Neutrophil (primary cell): ENCODE measurements around the gene GNA12.

Experiments used
- H3K27ac ChIP-seq: fragments of 200-600 bp; sonication (generic); 2 replicates; pipeline ENCODE4 v1.5.1; 2016; ENCODE audit warnings: mild to moderate bottlenecking, moderate library complexity
- H3K27me3 ChIP-seq: fragments of 200-600 bp; sonication (generic); 2 replicates; pipeline ENCODE4 v1.6.0; 2016; ENCODE audit warnings: mild to moderate bottlenecking
- H3K36me3 ChIP-seq: fragments of 200-600 bp; sonication (generic); 2 replicates; pipeline ENCODE4 v1.5.1; 2017
- H3K4me1 ChIP-seq, 2 experiments: fragments of 200-600 bp in 1 of 2; sonication (generic) in 1 of 2; 1 replicate in 1 of 2; 2 replicates in 1 of 2; pipeline versions ENCODE4 v1.5.1 to v1.6.1; 2013 to 2016; ENCODE audit warnings: low read depth in 1 of 2, low read length in 1 of 2, mild to moderate bottlenecking in 1 of 2, moderate library complexity in 1 of 2; ENCODE audit not compliant: control insufficient read depth in 1 of 2, insufficient read depth in 1 of 2
- H3K4me3 ChIP-seq, 2 experiments: fragments of 200-600 bp in 1 of 2; sonication (generic) in 1 of 2; 1 replicate in 1 of 2; 2 replicates in 1 of 2; pipeline ENCODE4 v1.5.1; 2013 to 2016; ENCODE audit warnings: low read depth in 1 of 2, low read length in 1 of 2, mild to moderate bottlenecking in 1 of 2, moderate library complexity in 1 of 2
- H3K9me3 ChIP-seq: fragments of 200-600 bp; sonication (generic); 2 replicates; pipeline ENCODE4 v1.5.1; 2016
- TF ChIP-seq, protein P1 (sequence below): fragments of 200-600 bp; sonication (generic); IDR thresholded peaks from 2 replicates; pipeline ENCODE4 v1.5.1; 2016; ENCODE audit warnings: antibody characterized with exemption

GNA12 gene

DNA sequence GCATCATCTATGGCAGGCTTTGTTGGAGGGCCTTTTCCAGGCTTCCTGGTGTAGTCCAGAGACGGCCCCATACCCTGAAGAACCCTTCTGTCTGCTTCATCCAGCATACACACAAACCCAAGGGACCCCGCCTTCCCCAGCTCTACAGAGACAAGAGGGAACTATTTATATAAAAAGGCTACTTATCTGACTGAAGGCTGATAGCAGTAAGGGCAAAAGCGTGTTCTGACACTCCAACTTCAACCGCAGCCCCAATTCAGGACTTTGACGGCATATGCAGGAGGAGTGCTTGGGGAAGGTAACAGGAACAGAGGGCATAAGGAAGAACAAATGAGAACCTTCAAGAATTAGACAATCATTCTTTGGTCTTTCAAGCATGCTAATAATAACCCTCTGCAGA lies 21.0 kb downstream of the GNA12 start:
- no peak overlapping the region for H3K4me3 ChIP-seq
- peaks cover 4 to 13% of the 10 kb centered on the region in 2 experiments for H3K4me1 ChIP-seq
- H3K9me3 ChIP-seq: no peaks in the 10 kb centered on the region
- no peaks in the 10 kb centered on the region for H3K36me3 ChIP-seq
- H3K27me3 ChIP-seq: no peaks in the 10 kb centered on the region
- TF ChIP-seq, protein P1, sequence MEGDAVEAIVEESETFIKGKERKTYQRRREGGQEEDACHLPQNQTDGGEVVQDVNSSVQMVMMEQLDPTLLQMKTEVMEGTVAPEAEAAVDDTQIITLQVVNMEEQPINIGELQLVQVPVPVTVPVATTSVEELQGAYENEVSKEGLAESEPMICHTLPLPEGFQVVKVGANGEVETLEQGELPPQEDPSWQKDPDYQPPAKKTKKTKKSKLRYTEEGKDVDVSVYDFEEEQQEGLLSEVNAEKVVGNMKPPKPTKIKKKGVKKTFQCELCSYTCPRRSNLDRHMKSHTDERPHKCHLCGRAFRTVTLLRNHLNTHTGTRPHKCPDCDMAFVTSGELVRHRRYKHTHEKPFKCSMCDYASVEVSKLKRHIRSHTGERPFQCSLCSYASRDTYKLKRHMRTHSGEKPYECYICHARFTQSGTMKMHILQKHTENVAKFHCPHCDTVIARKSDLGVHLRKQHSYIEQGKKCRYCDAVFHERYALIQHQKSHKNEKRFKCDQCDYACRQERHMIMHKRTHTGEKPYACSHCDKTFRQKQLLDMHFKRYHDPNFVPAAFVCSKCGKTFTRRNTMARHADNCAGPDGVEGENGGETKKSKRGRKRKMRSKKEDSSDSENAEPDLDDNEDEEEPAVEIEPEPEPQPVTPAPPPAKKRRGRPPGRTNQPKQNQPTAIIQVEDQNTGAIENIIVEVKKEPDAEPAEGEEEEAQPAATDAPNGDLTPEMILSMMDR: no peak
- H3K27ac ChIP-seq: no peak overlapping the region

DNA sequence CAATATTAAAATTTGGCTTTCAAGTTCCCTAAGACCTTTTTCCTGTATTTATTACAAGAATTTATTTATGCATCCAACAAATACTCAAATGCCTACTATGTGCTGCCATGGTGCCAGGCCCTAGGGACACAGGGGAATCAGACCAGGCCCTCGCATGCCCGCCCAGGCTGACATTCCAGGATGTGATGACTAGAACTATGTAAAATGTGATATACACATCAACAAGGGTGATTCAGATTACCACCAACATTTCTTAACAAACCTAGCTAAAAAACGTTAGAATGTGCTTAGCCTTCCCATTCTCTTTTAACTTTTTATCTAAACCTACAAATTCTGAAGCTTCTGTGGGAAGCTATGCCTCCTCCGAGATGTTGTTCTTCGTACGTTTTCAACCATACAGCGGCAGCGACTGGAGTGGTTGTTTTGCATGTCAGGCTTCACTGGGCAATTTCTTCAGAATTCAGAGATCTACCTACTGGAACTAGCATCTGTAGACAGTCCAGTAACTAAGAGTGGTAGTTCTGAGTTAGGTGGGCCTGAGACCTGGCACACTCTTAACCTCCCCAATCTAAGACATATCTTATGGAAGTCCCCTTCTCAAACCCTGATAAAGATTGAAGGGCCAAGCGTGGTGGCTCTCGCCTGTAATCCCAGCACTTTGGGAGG lies 22.1 kb downstream of the GNA12 start:
- no peaks in the 10 kb centered on the region for H3K27me3 ChIP-seq
- TF ChIP-seq, protein P1: no peak
- no peaks in the 10 kb centered on the region for H3K36me3 ChIP-seq
- H3K9me3 ChIP-seq: no peaks in the 10 kb centered on the region
- H3K4me1 ChIP-seq: peaks cover 4 to 13% of the 10 kb centered on the region in 2 experiments
- no peak overlapping the region for H3K27ac ChIP-seq
- no peak overlapping the region for H3K4me3 ChIP-seq

DNA sequence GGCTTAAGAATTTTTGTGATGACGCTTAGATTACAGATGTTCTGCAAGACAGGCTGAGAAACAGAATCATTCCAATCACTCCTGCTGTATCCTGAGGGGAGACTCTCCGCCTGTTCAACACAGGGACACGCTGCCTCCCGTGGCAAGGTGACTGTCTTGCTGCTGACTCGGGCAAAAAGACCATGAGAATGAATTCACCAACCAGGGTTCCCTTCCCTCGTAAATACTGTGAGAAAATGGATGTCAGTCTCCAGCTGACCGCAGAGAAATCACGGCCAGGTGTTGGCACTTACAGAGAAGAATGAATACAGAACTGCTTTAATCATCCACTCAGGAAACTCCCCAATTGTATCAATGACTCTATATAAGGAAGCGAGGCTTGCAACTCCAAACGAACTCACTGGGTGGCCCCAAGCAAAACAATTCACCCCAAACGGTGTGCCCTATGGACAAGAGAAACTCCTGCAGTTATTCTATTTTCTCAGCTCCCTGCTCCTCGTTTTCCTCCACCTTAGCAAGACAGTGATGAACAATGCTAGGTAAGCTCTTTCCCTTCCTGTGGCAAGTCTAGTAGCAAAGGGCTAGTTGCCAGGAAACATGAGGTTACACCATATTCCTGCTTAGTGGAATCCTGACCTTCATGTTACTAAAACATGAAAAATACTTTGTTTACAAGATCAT lies 22.8 kb downstream of the GNA12 start:
- H3K27ac ChIP-seq: no peak overlapping the region
- no peaks in the 10 kb centered on the region for H3K9me3 ChIP-seq
- TF ChIP-seq, protein P1: no peak
- no peaks in the 10 kb centered on the region for H3K36me3 ChIP-seq
- H3K4me1 ChIP-seq: peaks cover 0 to 13% of the 10 kb centered on the region in 2 experiments
- no peak overlapping the region for H3K4me3 ChIP-seq
- H3K27me3 ChIP-seq: no peaks in the 10 kb centered on the region

DNA sequence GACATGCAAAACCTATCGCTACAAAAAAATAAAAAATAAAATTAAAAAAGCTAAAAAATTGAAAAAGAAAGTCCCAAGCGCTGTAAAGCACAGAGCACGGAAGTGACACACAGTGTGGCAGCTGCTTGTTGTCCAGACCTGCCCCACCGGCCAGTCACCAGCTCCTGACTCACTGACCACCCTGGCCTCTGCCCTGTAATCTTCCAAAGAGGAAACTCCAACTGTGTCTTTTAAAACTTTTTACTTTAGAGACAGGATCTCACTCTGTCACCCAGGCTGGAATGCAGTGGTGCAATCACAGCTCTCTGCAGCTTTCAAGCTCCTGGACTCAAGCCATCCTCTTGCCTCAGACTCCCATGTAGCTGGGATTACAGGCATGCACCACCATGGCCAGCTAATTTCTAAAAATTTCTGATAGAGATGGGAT lies 23.6 kb downstream of the GNA12 start:
- H3K27ac ChIP-seq: no peak overlapping the region
- no peaks in the 10 kb centered on the region for H3K9me3 ChIP-seq
- H3K4me1 ChIP-seq: peaks cover 0 to 7% of the 10 kb centered on the region in 2 experiments
- TF ChIP-seq, protein P1: no peak
- H3K36me3 ChIP-seq: no peaks in the 10 kb centered on the region
- H3K27me3 ChIP-seq: no peaks in the 10 kb centered on the region
- H3K4me3 ChIP-seq: no peak overlapping the region

DNA sequence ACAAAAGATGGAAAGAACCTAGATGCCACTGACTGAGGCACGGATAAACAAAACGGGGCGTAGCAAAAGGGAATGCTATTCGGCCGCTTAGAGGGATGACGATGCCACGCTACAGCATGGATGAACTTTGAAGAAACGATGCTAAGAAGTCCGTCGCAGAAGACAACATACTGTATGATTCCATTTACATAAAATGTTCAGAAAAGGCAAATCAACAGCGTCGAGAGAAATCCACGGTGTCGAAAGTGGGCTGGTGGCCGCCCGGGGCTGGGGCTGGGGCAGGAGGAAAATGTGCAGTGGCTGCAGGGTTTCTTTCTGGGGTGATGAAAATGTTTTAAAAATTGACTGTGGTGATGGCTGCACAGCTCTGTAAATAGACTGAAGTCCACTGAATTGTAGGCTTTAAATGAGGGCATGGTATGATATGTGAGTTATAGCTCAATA lies 24.1 kb downstream of the GNA12 start:
- Histone ChIP-seq H3K27ac (no peak overlapping the region), H3K27me3 (no peaks in the 10 kb centered on the region), H3K9me3 (no peaks in the 10 kb centered on the region), H3K36me3 (no peaks in the 10 kb centered on the region), H3K4me3 (no peak overlapping the region), H3K4me1 (peaks cover 0 to 5% of the 10 kb centered on the region in 2 experiments)
- TF ChIP-seq, protein P1: no peak
